ENCODE results near the gene NUP85. TPM values are rescaled to one million over a fixed set of nuclear protein-coding genes. Genes with fewer than 3 reads are reported as not detected.

Gene NUP85
- total RNA-seq, 1 experiment from 2014 or later: 164 TPM

- Histone ChIP-seq H3K9me2 (ENCODE audit: insufficient read depth) (no peaks in the 10 kb centered on the region), H4K20me1 (ENCODE audit: insufficient read depth) (no peaks in the 10 kb centered on the region), H3K9ac (ENCODE audit: low read length) (peak overlapping the region; percentile 87), H3K79me2 (ENCODE audit: insufficient read depth, low read length) (peaks cover 9% of the 10 kb centered on the region; the same call in 1 of the 2 replicates), H3K4me1 (ENCODE audit: control insufficient read depth in 1 of 2, insufficient read depth in 2 of 2, low read length in 2 of 2) (peaks cover 16 to 45% of the 10 kb centered on the region in 2 experiments), H2AFZ (ENCODE audit: low read depth, low read length, poor library complexity, severe bottlenecking) (no peak overlapping the region), H3K27me3 (ENCODE audit: insufficient read depth, low read length) (no peaks in the 10 kb centered on the region), H3K4me2 (ENCODE audit: low read length) (peak overlapping the region; percentile 97), H3K27ac (ENCODE audit: low read depth, low read length) (peak overlapping the region; percentile 94), H3K9me3 (ENCODE audit: control insufficient read depth in 1 of 2, insufficient read depth in 1 of 2, low read depth in 1 of 2, low read length in 2 of 2) (no peaks in the 10 kb centered on the region), H3K4me3 (replicated peaks in 1 of 2; ENCODE audit: low read depth in 1 of 2, low read length in 2 of 2) (peak overlapping the region; percentile 90 to 97), H3K36me3 (ENCODE audit: control insufficient read depth in 1 of 2, insufficient read depth in 2 of 2, low read length in 2 of 2) (peaks cover 7 to 41% of the 10 kb centered on the region in 2 experiments; a peak in 3 of 4 replicates)
- ATAC-seq (no peak; the same call in 1 of the 2 replicates), DNase-seq (ENCODE audit: low read depth, low spot score) (no peak)
- no peak for TF ChIP-seq YY1 (IDR thresholded peaks at IDR 0.05; ENCODE audit: extremely low read depth, insufficient replicate concordance, low read depth, low read length)
- TF ChIP-seq, protein P1, sequence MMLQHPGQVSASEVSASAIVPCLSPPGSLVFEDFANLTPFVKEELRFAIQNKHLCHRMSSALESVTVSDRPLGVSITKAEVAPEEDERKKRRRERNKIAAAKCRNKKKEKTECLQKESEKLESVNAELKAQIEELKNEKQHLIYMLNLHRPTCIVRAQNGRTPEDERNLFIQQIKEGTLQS (IDR thresholded peaks at IDR 0.05): no peak
- TF ChIP-seq ZBTB33 (IDR thresholded peaks at IDR 0.05; ENCODE audit: extremely low read depth, insufficient replicate concordance, low read length): no peak
- no peak for TF ChIP-seq CBX3 (IDR thresholded peaks at IDR 0.05; ENCODE audit: low read depth)
- TF ChIP-seq, protein P2, sequence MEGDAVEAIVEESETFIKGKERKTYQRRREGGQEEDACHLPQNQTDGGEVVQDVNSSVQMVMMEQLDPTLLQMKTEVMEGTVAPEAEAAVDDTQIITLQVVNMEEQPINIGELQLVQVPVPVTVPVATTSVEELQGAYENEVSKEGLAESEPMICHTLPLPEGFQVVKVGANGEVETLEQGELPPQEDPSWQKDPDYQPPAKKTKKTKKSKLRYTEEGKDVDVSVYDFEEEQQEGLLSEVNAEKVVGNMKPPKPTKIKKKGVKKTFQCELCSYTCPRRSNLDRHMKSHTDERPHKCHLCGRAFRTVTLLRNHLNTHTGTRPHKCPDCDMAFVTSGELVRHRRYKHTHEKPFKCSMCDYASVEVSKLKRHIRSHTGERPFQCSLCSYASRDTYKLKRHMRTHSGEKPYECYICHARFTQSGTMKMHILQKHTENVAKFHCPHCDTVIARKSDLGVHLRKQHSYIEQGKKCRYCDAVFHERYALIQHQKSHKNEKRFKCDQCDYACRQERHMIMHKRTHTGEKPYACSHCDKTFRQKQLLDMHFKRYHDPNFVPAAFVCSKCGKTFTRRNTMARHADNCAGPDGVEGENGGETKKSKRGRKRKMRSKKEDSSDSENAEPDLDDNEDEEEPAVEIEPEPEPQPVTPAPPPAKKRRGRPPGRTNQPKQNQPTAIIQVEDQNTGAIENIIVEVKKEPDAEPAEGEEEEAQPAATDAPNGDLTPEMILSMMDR (IDR thresholded peaks at IDR 0.05 in 2 of 3, conservative IDR thresholded peaks at IDR 0.05 in 1 of 3; ENCODE audit: borderline replicate concordance in 1 of 3, insufficient read depth in 1 of 3, low read depth in 2 of 3, low read length in 2 of 3): no peak
- no peak for TF ChIP-seq POLR2AphosphoS5 (IDR thresholded peaks at IDR 0.05; ENCODE audit: low read depth, low read length)
- ChIA-PET CTCF (interaction anchor here (0.9 to 4.2 kb wide), 12 partner anchors 9 to 331 kb away, joined by 3 to 51 read pairs (median 4); partner anchors contain the start of genes GGA3, GRB2, MRPS7 and SLC25A19), POLR2A (interaction anchor here (0.6 to 2.4 kb wide), 9 partner anchors 9 to 186 kb away, joined by 3 to 40 read pairs (median 5); partner anchors contain the start of genes GGA3, GRB2, MRPS7 and NUP85), RAD21 (ENCODE audit: low non-redundant PET in 1 of 2, low total read pairs in 2 of 2, uncharacterized antibody in 2 of 2, unreplicated experiment in 2 of 2) (interaction anchor here (0.7 to 1.8 kb wide), 4 partner anchors 19 to 143 kb away, joined by 3 to 7 read pairs (median 4); partner anchors contain the start of genes GRB2 (in 1 of the 2) and SLC25A19 (in 1 of the 2))
- intact Hi-C loops (cut with micrococcal nuclease): loop anchor here (2.0 to 10.0 kb wide), 4 partner anchors 135 to 247 kb away; partner anchors contain the start of genes CASKIN2, GRB2 and TSEN54
- BruUV-seq (replicated peaks): no TSS peak
Measured at GRCh38 chr17:75269844-75270217, 64.4 kb downstream of the NUP85 start.
